ENCODE data around the gene ZNF474.

DNA sequence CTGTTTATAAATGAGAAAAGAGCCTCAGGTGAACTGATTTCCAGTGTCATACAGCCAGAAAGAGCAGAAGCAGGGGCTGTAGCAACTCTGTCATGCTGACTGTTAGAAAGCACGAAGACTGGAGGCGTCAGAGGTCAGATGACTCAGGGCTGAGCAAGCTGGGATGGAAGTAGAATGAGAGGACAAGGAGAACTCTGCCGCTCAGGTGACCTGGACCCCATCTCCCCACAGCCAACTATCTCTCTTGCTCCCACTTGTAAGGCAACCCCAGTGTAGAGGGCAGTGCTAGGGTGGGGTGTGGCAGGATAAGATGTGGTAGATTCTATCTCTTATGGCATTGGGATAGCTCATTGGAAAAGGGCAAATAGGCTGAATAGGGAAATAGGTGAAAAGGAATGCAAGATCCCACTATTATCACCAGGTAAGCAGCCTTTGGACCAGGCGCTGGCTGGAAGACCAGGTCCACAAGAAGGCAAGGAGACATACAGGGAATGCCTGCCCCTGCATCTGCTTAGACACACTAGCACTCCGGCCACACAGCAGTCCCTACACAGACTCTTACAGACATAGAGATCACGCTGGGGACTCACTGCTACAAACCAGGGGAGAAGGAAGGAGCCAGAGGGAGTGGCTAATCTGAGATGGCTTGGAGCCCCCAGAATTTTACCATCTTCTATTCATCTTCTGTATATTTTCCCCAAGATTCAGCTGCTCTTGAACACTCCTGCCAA, 30.1 kb upstream of the ZNF474 start:
- no peak for TF ChIP-seq EZH2 (IDR thresholded peaks at IDR 0.05)
- TF ChIP-seq, protein P1, sequence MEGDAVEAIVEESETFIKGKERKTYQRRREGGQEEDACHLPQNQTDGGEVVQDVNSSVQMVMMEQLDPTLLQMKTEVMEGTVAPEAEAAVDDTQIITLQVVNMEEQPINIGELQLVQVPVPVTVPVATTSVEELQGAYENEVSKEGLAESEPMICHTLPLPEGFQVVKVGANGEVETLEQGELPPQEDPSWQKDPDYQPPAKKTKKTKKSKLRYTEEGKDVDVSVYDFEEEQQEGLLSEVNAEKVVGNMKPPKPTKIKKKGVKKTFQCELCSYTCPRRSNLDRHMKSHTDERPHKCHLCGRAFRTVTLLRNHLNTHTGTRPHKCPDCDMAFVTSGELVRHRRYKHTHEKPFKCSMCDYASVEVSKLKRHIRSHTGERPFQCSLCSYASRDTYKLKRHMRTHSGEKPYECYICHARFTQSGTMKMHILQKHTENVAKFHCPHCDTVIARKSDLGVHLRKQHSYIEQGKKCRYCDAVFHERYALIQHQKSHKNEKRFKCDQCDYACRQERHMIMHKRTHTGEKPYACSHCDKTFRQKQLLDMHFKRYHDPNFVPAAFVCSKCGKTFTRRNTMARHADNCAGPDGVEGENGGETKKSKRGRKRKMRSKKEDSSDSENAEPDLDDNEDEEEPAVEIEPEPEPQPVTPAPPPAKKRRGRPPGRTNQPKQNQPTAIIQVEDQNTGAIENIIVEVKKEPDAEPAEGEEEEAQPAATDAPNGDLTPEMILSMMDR (IDR thresholded peaks at IDR 0.05): no peak
- no peak for TF ChIP-seq EZH2phosphoT487 (IDR thresholded peaks at IDR 0.05)
